HK-2 (cell line): ENCODE results near the gene CTTN.

Experiments used
- DNase-seq: peaks from one replicate; pipeline ENCODE4 v3.0.0-alpha.2; 2018; ENCODE audit not compliant: unreplicated experiment

The CTTN gene

DNA sequence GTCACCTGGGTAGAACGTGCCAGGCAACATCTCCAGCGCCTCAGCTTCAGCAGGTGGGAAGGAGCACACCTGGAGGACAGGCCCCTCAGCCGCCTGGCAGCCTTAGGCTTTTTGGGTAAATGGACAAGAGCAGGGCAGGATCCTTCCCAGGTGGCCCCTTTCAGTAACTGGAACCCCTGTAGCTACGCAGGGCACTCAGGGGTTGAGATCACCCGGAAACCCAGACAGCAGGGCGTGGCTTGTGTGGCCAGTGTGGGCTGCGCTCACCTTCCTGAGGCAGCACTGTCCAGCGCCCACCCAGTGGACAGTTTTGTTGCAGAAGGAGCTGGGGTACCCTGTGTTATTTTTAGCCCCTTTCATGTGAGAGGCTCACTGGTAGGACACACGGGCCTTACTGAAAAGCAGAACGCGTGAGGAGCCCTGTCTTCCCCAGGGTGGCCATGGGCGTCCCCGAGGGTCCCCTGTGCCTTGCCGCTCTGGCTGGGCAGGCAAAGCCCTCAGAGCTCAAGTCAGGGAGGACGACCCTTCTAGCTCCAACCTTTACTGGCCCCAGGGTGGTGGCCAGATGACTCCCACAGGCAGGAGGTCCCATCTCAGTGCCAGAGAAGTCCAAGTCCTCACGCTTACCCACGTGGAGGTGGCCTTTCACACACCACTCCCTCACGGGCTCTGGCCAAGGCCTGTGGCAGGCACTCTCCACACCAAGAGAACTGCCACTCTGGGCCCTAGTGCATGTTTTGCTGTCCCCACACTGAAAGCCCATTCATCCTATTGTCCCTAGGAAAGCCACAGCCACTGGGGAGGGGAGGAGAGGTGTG lies 75.8 kb downstream of the CTTN start:
- DNase-seq, result no peak

DNA sequence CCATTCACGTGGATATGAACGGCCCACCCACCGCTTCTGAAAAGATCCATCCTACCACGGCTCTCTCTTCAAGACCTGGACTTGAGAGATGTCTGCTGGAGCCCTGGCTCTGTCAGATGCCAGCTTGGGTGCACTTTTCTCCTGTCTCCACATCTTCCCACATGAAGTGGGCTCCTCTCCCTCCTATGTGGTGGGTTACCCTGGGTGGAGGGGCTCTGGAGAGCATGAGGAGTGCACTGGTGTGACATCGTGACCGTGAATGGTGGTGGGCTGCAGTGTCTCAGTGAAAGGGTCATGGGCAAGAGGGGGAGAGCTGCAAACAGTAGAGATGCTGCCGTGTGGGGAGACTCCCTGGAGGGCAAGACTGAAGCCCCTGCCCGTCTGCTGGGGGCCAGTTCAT lies 76.4 kb downstream of the CTTN start:
- DNase-seq, result no peak

DNA sequence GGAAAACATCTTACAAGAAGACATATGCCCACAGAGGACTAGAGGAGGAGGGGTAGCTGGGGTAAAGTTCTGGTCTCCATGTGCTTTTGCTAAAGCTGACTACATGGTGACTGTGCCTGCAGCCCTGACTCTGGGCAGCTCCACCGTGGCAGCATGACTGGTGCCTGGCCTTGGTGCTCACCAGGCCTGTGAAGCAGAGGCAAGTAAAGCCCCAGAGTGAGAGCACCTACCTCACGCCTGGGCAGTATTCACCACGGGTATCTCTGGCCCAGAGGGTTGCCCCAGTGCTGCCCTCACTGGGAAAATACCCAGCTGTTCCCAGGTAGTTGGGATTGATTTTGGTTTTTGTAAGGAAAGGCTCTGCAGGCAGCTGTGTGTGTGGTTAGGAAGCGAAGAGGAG lies 78.3 kb downstream of the CTTN start:
- DNase-seq, result no peak

DNA sequence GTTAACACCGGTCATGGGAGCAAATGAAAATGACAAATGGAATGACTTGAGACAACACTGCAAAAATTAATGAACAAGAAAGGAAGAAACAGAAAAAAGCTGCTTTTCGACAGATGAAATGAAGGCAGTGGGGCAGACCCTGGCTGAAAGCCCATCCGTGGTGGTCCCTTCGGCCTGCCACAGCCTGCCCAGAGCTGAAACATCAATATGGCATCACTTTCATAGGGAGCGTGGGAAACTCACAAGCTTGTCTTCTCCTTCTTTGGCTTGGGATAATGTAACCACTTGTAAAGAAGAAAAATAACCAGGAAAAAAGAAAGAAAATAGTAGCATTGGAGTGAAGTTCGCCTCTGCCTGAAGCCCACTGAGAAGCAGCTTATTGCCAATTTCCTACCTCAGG lies 78.8 kb downstream of the CTTN start:
- DNase-seq, result no peak

DNA sequence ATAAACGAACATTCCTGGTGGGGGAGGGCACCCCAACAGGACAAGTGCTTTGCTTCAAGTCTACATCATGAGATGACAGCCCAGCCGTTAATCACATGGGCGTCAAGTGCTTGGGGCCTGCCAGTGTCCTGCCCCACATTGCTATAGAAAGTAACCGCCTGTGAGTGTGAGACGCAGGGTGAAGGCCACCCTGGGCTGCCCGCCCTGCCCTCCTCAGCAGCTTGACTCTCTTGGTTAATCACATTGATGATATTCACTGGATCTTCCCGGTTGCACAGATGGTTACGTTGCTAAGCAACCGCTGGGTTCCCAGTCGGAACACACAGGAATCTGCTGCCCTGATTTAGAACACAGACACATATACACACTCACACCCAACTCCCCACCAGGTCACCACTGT lies 79.3 kb downstream of the CTTN start:
- no peak for DNase-seq

DNA sequence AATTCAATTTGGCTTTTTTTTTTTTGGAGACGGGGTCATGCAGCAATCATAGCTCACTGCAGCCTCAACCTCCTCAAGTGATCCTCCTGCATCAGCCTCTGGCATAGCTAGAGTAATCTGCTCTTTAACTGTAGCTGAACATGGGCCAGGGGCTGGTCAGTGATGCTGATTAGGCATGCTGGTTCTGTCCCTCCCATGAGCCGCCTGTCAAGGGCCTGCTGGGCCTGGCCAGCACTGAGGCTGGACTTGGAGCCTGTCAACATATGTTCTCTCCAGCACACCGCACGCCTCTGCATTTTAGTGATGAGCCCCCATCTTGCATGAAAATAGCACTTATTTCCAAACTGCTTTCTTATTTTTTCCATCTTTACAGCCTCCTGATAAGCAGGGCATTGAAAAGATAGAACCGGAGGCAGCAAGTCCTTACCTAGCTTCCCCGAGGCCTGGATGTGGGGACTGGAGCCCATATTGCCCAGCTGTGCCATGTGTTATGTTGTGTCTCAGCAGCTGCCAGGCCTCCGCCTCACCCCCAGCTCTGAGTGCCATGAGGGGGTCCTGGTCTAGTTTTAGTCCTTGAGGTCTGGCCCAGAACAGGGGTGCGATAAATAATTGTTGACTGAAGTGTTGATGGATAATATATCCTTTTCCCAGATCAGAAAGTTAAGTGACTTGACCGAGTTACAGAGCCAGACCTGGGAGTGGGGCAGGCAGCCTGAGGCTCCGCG lies 80.0 kb downstream of the CTTN start:
- no peak for DNase-seq

DNA sequence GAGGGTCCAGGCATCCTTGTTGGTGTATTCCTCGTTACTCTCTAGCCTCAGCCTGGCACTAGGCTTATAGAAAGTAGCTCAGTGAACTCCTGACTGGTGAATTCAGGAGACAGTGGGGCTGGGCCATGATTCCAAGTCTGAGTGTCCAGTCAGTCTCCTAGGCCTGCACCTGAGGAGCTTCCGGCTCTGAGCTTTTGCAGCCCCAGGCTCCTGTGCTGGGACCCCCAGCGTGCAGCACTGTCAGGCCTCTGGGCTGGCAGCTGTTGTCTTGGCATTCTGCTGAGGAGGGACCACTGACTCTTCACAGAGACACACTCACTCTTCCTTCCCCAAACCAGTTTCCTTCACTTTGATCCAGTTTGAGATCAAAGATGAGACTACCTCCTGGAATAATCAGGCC lies 82.4 kb downstream of the CTTN start:
- no peak for DNase-seq

DNA sequence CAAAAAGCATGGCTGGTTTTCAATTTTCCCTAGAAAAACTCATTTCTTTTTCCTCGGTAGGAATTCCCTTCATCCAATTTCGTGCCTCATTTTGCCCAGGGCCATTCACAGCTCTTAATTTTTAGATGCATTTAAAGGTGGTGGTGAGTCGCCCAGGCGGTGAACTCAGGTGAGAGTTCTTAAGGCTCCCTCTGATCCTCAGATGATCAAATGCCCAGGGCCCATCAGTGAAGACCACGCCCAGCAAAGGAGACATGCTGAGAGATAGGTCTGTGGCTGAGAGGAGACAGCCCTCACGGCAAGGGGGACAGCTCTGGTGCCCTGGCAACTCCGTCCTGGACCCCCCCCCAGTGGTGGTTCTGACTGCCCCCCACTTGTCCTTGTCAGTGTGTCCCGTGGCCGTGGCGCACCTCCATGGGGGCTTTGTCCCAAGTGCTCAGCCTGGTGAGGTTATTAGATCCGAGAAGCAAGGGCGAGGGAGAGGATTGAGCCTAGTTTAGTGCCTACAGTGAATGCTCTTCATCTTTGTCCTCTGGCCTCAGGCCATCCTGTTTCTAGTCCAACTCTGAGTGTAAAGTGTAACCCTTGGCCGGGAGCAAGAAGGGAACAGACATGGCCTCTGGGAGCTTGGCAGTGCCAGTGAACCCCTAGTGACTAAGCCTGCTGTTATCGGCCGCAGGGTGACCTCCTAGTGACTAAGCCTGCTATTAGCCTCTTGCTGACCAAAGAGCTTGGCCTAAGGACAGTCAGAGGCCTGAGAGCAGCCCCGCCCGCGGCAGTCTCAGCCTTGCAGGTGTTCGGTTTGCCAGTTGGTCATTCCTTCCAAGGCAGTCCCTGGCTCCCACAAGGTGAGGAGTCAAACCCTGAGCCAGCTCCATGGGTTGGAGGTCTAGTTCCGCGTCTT lies 83.5 kb downstream of the CTTN start:
- peak; percentile 71 for DNase-seq

DNA sequence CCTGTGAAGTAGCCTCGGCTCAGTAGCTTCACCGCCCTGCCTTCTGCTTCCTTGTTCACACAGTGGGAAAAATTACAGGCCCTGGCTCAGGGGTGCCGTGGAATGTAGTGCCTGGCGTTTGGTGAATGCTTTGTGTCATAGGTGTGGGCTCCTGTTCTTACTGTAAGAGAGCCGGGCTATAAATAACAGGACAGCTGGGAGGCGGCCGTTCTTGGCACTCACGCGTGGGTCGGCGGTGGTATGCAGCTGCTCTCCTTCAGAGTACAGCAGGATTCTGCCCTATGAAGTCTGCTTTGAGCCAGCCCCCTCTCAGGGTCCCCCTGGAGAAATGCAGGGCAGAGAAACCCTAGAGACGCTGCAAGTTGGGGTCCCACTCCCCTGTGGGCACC lies 84.2 kb downstream of the CTTN start:
- no peak for DNase-seq

DNA sequence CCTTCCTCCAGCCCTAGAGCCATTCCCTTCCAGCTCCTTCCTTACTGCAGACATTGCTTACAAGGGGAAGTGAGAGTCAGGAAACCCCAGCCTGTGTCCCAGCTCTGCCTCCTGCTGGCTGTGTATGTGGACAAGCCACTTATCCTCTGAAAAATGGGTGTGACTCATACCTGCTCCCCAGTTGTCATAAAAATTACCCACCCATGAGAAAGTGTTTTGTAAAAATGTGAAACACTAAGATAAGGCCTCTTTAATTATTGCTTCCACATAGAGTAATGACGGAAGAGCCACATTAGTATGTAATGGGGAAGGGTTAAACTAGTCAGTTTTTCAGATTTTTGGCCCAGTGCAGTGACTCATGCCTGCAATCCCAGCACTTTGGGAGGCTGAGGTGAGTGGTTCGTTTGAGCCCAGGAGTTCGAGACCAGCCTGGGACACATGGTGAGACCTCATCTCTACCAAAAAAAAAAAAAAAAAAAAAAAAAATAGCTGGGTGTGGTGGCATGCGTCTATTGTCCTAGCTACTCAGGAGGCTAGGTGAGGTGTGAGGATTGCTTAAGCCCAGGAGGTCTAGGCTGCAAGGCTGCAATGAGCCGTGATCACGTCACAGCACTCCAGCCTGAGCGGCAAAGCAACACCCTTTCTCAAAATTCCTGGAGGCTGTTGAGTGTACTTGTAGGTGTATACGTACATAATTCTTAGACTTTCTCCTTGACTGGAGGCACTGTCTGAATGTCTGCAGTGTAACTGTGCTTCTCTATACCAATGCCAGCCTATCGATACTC lies 84.9 kb downstream of the CTTN start:
- peak; percentile 51 for DNase-seq

DNA sequence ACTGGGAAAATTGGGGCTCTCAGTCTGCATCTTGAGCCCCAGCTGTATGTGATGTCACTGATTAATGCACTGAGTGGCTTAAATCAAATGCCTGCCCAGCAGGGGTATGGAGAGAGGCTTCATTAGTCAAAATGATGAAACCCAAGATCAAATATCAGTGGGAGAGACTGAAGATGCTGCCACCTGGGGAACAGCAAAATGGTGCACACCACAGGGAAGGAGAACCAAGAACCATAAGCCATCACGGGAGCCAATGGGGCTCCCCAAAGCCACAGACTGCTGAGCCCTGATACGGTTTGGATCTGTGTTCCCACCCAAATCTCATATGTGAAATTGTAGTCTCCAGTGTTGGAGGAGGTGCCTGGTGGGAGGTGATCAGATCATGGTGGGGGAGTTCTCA lies 85.6 kb downstream of the CTTN start:
- no peak for DNase-seq

DNA sequence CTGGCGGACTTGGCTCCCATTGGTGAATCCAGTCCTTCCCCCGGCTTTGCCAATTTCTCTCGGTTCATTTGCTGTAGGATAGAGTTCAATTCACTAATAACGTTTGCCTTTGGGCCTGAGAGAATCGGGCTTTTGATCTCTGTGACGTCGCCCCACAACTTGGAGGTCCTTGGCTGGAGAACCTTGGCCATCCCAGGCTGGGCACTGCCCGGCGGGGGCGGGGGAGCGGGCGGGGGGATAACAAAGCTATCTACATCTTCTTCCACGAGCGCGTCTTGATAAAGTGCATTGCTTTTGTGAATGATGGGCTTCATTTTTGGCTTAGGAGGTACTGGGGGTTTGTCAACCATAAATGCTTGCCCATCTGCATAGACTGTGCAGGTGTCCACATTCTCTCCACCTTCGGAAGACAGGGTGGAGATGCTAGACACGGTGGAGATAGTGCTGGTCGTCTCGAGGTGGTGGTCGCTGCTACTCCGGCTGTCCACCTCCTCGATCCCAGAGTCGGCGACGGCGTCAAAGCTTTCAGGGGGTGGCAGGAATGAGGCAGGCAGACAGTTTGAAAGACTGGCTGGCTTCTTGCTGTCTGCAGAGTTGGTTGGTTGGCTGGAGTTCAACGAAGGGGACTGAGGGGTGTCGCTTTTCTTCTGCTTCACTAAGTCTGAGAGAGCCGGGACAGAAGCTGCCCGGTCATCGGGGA lies 87.1 kb downstream of the CTTN start:
- DNase-seq, result no peak

DNA sequence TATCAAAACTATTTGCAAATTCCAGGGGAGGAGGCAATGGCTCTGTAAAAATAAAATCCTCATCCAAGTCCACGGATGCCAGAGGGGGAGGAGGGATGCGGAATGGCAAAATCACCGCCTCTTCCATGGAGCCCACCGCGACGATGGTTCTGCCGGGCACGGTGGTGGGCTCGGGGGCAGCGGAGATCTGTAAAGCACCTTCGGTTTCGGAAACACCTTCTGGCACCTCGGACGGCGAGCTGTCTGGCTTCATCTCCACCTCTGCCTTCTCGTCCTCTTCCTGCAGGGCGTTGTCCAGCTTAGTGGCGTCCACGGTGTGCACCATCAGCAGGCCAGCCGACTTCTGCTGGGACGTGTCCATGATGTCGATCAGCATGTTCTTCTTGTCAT lies 87.7 kb downstream of the CTTN start:
- DNase-seq, result no peak
